Testis (tissue), 2 donors: ENCODE data around the gene MBP.

Source experiments
- CTCF ChIP-seq, 3 experiments: fragments of 450-650 bp in 2 of 3; fragments of 200-600 bp in 1 of 3; sonication (generic) in 1 of 3; IDR thresholded peaks; one replicate each; pipeline ENCODE4 v1.5.1; 2016 to 2019; ENCODE audit warnings: antibody characterized with exemption in 3 of 3, mild to moderate bottlenecking in 2 of 3, moderate library complexity in 1 of 3
- POLR2A ChIP-seq: fragments of 450-650 bp; IDR thresholded peaks from one replicate; pipeline ENCODE4 v1.6.1; 2017; ENCODE audit warnings: antibody characterized with exemption, mild to moderate bottlenecking, moderate library complexity

GRCh38 chr18:77025831-77026363, 106.7 kb downstream of the MBP start:
- no peak for TF ChIP-seq CTCF (IDR thresholded peaks at IDR 0.05)
- TF ChIP-seq POLR2A, result no peak
